GM21619 (cell line): ENCODE results near the gene GP9.
"Not testable (repeated sequence)": the region's sequence is repeated elsewhere in the genome, so short reads cannot be mapped to it uniquely, and the experiment has no call there.

ENCODE experiments used
- ATAC-seq: cut with Tn5 transposase; IDR thresholded peaks from one replicate; pipeline ENCODE4 v1.9.1; 2021; ENCODE audit not compliant: unreplicated experiment

GP9 gene

GRCh38 chr3:129069313-129070085 lies 8.9 kb downstream of the GP9 start:
- not testable (repeated sequence) for ATAC-seq

GRCh38 chr3:129070086-129070885 lies 9.7 kb downstream of the GP9 start:
- ATAC-seq: no peak

- ATAC-seq: no peak
These were observed 16.6 kb downstream of the GP9 start for GRCh38 chr3:129077222-129077621.

- no peak for ATAC-seq
These were observed 17.9 kb downstream of the GP9 start for GRCh38 chr3:129078510-129078909.

GRCh38 chr3:129081503-129081902 lies 20.9 kb downstream of the GP9 start:
- no peak for ATAC-seq

- ATAC-seq: no peak
These were observed 21.4 kb downstream of the GP9 start for GRCh38 chr3:129082026-129082425.

GRCh38 chr3:129084501-129084900 lies 23.9 kb downstream of the GP9 start:
- ATAC-seq: no peak

- no peak for ATAC-seq
These were observed 24.7 kb downstream of the GP9 start for GRCh38 chr3:129085165-129085715.

GRCh38 chr3:129085818-129086217 lies 25.2 kb downstream of the GP9 start:
- no peak for ATAC-seq

- ATAC-seq: no peak
These were observed 26.6 kb downstream of the GP9 start for GRCh38 chr3:129087138-129087702.

- not testable (repeated sequence) for ATAC-seq
These were observed 27.3 kb downstream of the GP9 start for GRCh38 chr3:129087904-129088303.

GRCh38 chr3:129088312-129088711 lies 27.7 kb downstream of the GP9 start:
- not testable (repeated sequence) for ATAC-seq

GRCh38 chr3:129095285-129095684 lies 34.7 kb downstream of the GP9 start:
- ATAC-seq: no peak

- ATAC-seq: no peak
These were observed 39.7 kb downstream of the GP9 start for GRCh38 chr3:129100274-129100673.

GRCh38 chr3:129101370-129102138 lies 41.0 kb downstream of the GP9 start:
- no peak for ATAC-seq

GRCh38 chr3:129103296-129103695 lies 42.7 kb downstream of the GP9 start:
- no peak for ATAC-seq

- no peak for ATAC-seq
These were observed 43.5 kb downstream of the GP9 start for GRCh38 chr3:129104051-129104450.

GRCh38 chr3:129104498-129105079 lies 44.0 kb downstream of the GP9 start:
- no peak for ATAC-seq

GRCh38 chr3:129105862-129106261 lies 45.3 kb downstream of the GP9 start:
- no peak for ATAC-seq

- no peak for ATAC-seq
These were observed 45.7 kb downstream of the GP9 start for GRCh38 chr3:129106320-129106719.
